GDM1 (cell line): ENCODE measurements around the gene ANKRD65.
"Not testable (repeated sequence)": the region's sequence is repeated elsewhere in the genome, so short reads cannot be mapped to it uniquely, and the experiment has no call there.

Experiments used
- DNase-seq: peaks from one replicate; lab custom pipeline; 2025; lab: John Stamatoyannopoulos, UW

The ANKRD65 gene

GRCh38 chr1:1421147-1421906 lies at the start of gene ANKRD65:
Gene ANKRD65, minus strand, starts transcription at chr1:1421276. Its CDS starts 271 bp downstream, at chr1:1421005.
- DNase-seq = no peak

DNA sequence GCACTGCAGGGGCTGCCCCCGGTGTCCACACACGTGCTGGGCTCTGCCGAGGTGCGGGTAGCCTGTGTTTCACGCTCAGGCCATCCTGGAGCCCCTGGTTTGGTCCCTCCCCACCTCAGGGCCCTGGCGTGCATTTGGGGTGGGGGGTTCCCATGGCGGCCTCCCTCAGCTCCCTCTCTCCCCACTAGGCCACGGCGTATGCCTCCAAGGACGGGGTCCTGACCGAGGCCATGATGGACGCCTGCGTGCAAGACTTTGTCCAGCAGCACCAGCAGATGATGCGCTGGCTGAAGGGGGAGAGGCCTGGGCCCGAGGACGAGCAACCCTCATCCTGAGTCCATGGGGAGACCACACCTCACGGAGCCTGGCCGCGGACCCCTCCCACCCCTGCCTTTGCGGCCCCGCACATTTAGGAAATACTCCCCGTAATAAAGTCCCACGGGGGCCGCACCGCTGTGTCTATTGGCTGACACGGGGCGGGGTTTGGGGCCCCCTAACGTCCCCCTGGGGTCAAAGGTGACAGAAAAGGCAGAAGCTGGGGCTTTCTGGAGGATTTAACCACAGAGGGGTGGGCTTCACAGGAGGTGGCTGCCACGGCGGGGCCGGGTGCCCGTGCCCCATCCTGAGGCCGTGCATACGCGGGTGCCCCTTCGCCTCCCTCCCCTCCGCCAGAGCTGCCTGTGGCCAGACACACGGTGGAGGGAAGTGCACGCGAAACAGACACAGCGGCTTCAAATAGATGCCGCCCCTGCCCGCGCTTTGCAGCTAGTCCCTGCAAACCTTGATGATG lies 47.3 kb upstream of the ANKRD65 start:
- not testable (repeated sequence) for DNase-seq

DNA sequence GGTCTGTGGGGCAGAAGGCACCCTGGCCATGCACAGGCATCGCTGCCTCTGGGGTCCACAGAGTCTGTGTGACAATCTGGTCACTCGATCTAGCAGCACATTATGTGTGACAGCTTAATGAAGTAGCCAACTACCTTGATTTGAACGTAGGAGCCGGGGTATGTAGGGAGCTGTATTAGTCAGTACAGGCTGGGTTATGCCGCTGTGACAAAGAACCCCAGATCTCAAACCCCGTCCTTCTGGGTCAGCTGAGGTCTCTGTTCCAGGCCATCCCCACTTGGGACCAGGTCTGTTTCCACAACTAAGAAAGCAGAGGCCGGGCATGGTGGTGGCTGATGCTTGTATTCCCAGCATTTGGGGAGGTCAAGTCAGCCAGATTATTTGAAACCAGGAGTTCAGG lies 42.2 kb upstream of the ANKRD65 start:
- no peak for DNase-seq

DNA sequence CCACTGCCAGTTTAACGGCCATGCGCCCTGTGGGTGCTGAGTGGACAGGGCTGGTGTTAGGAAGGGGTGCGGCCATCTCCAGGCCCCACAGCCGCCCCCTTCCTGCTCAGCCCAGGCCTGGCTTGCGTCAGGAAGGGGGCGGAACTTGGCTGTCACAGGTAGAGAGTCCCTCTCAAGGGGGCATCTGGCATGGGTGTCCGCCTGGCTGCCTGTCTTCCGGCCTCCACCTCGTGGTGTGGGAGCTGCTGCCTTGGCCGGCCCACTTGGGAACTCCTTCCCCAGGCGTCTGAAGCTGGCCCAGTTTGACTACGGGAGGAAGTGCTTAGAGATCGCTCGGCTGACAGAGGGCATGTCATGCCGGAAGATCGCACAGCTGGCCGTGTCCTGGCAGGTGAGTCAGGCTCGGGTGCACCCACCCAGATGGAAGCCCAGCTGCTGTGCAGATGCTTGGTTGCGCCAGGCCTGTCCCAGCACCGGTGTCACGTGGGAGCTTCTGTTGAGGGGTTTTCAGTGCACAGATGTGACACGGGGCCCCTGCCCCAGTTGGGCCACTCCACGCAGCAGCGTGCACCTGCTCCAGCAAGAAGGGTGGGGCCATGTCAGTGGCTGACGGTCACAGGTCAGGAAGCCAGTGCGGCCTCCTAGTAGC lies 41.4 kb upstream of the ANKRD65 start:
- DNase-seq = no peak

DNA sequence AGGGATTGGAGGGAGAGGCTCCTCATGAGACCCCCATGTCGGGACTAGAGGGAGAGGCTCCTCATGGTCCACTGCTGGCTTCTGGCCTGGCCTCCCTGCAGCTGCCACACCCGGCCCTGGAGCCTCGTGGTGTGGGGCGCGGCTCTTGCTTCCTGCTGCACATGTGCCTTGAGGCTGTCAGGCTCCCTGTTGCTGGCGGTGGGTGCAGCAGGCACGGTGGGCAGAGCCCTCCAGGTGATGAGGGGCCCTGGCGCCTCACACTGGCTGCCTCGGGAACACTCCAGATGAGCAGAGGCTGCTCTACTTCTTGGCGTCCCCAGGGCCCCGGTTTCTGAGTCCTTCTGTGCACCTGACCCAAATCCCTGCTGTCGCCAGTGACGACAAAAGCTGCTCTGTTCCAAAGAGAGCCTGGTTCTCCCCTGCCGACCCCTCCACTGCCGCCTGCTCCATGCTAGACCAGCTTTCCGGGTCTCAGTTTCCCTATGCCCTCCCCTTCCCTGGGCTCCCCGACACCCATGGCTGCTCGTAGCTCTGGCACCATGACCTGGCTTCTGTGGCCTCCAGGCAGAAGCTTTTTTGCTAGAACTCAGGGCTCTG lies 40.7 kb upstream of the ANKRD65 start:
- no peak for DNase-seq

GRCh38 chr1:1460540-1461130 lies 39.6 kb upstream of the ANKRD65 start:
- no peak for DNase-seq

GRCh38 chr1:1459711-1460110 lies 38.6 kb upstream of the ANKRD65 start:
- not testable (repeated sequence) for DNase-seq

DNA sequence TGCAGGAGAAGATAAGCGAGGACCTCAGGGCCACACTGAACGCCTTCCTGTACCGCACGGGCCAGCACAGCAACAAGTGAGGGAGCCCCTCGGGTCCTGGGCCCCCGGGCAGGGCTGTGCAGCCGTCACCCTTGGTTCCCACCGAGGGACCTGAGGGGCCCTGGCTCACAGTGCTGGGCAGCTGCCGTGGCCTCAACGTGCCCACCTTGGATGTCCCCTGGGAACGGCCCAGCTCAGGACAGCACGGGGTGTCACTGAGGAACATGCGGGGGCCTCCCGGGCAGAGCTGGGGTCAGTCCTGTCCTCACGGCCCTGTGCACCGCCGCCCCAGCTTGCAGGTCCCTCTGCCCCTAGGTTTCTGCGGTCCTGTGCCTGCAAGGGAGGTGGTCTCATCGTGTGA lies 38.1 kb upstream of the ANKRD65 start:
- not testable (repeated sequence) for DNase-seq

DNA sequence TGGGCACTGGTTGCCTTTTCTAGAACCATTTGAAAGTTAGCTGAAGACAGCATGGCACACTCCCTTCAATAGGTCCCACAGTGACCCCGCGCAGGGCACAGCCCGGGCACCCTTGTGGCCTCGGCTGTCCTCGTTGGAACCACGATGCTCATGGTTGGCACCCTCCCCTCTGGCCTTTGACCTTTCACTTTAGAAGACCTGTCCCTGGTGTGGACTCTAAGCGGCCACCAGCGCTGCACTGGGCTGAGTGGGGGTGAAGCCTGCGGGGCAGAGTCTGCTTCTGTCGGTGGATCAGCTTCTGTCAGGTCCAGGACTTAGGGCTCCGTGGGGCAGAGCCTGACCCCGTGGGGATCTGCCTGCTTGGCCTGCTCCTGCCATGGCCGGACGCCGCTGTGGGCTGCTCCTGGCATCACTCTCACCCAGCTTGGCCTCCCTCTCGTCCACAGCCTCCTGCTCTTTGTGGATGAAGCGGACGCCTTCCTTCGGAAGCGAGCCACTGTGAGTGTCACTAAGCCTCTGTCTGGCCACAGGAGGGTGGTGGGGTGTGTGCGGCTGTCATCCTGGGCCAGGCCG lies 35.7 kb upstream of the ANKRD65 start:
- DNase-seq = not testable (repeated sequence)

GRCh38 chr1:1455934-1456333 lies 34.9 kb upstream of the ANKRD65 start:
- DNase-seq = not testable (repeated sequence)

DNA sequence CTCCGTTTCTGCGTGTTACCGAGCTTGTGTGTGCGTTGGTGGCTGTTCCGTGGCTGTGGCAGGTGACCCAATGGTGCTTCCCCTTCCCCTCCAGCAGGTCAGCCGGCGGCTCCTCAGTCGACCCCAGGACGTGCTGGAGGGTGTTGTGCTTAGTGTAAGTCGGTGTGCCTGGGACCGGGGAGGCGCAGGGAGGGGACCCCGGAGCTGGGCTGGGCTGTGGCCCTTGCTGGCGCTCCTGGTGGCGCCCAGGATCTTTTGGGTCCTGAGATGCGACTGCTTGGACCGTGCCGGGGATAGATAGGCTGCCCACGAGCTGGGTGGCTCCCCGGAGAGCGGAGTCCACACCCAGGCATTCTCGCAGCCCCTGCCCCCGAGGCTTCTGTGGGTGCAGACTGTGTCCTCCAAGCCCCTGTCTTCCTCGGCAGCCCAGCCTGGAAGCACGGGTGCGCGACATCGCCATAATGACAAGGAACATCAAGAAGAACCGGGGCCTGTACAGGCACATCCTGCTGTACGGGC lies 34.3 kb upstream of the ANKRD65 start:
- DNase-seq = no peak

DNA sequence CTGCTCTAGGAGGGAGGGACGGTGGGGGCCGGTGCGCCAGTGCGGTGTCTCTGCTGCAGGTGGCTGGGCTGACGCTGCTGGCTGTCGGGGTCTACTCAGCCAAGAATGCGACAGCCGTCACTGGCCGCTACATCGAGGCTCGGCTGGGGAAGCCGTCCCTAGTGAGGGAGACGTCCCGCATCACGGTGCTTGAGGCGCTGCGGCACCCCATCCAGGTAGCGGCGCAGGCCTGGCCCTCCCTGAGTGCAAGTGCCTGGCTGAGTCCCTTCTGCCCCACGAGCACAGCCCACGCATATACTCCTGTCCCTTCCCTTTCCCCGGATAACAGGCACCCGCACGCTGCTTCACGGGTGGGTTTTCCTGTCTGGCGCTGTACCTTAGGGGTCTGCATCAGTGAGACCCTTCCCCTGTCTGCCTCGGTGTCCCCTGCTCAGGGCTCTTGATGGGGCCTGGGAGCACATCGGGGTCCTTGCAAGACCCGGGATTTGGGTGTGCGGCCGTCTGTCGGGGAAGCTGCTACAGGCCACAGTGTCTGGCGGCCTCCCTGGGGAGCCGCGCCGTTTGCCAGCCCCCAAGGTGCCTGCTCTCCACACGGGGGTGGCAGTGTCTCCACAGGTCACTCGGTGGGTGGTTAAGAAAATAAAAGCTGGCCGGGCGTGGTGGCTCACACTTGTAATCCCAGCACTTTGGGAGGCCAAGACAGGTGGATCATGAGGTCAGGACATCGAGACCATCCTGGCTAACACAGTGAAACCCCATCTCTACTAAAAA lies 33.4 kb upstream of the ANKRD65 start:
- DNase-seq = not testable (repeated sequence)

DNA sequence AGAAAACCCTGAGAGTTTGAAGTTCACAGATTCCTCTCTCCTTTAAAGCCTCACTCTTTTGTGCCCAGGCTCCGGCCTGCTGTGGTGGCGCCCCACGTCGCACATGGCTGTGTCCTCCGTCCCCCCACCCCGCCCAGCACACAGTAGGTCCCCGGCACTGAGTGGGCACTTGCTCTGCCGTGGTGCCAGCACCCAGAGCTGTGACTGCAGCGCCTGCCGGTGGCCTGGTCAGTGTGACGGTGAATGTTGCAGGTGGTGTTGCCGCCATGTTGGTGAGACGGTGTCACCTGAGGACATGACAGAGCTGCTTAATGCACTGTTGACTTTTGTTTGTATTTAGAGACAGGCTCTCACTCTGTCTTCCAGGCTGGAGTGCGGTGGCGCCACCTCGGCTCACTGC lies 31.8 kb upstream of the ANKRD65 start:
- no peak for DNase-seq

DNA sequence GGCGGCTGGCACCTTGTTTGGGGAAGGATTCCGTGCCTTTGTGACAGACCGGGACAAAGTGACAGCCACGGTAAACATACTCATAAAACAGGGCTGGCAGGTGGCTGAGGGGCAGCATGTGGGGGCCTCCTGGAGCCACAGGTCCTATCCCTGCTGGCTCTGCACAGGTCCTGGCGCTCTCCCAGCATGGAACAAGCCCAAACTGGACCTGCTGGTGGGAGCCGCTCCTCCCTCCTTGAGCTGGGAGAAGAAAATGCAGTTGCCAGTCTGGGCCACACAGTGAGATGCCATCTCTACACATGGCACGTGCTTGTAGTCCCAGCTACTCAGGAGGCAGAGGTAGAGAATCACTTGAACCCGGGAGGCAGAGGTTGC lies 31.3 kb upstream of the ANKRD65 start:
- DNase-seq = not testable (repeated sequence)

DNA sequence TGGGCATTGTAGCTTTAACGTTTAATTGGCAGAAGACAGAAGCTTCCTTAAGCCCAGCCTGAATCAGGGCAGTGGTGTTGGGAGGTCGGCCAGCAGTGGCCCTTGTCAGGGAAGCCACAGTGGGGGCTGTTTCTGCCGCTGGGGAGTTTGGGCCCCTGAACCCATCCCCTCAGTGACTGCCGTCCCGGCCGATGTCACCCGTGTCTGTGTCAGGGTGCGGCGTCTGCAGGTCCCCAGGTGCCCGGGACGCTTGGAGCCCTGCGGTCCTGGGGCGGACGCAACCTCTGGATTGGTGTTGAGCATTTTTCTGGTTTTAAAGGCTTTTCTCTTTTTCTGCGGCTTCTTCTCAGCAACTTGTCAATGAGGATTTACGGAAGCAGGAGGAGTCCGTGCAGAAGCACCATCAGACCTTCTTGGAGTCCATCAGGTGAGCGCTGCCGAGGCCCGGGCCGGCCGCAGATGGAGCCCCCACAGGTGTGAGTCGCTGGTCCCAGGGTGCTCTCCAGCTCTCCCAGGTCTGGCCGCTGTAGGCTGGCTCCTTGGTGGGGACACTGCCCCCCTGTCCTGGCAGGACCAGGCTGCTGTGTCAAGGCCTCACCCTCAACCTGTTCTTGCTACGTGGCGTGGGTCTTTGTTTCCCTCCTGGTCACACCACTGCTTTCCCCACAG lies 30.8 kb upstream of the ANKRD65 start:
- DNase-seq = no peak

- not testable (repeated sequence) for DNase-seq
These were observed 29.5 kb upstream of the ANKRD65 start for GRCh38 chr1:1450616-1451015.

DNA sequence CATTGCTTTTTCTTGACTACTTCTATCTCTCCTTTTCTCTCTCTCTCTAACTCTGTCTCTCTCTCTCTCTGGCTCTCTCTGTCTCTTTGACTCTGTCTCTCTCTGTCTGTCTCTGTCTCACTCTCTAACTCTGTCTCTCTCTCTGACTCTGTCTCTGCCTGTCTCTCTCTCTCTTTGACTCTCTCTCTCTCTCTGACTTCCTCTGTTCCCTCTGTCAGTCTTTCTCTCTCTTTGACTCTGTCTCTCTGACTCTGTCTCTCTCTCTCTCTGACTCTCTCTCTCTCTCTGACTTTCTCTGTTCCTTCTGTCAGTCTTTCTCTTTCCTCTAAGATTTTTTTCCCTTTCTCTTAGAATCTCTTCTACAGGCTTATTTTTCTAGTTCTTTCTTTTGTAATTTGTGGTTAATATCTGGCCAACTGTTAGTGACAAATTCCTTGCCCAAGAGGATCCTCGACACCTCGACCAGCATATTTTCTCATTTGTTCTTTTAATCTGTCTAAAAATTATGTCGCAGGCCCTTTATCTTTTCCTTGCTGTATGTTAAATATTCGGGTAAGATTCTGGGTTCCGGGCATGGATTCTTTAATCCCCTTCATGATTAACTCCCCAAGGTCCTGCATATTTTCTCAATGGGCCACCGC lies 28.1 kb upstream of the ANKRD65 start, which contains the start of gene ATAD3C:
Gene ATAD3C (plus strand): TSS at position 591 of the 641 bp plus-strand sequence. CDS start 995 bp downstream, outside the sequence.
- no peak for DNase-seq

GRCh38 chr1:1446631-1447030 lies 25.6 kb upstream of the ANKRD65 start:
- not testable (repeated sequence) for DNase-seq

GRCh38 chr1:1442069-1442770 lies 21.1 kb upstream of the ANKRD65 start:
- DNase-seq = no peak
